ENCODE results near the gene MOB3B.

The MOB3B gene

GRCh38 chr9:27436234-27436633 is 93.4 kb downstream of the MOB3B start:
- intact Hi-C loops (cut with DNase I; ENCODE audit: low total_unique reads): no loop called here
- Histone ChIP-seq H3K27ac (no peak overlapping the region), H3K4me1 (peaks cover 0 to 40% (median 15%) of the 10 kb centered on the region in 4 donors), H3K36me3 (no peaks in the 10 kb centered on the region), H3K27me3 (no peaks in the 10 kb centered on the region), H3K9me3 (no peaks in the 10 kb centered on the region), H3K4me3 (no peak overlapping the region)
- TF ChIP-seq, protein P1, sequence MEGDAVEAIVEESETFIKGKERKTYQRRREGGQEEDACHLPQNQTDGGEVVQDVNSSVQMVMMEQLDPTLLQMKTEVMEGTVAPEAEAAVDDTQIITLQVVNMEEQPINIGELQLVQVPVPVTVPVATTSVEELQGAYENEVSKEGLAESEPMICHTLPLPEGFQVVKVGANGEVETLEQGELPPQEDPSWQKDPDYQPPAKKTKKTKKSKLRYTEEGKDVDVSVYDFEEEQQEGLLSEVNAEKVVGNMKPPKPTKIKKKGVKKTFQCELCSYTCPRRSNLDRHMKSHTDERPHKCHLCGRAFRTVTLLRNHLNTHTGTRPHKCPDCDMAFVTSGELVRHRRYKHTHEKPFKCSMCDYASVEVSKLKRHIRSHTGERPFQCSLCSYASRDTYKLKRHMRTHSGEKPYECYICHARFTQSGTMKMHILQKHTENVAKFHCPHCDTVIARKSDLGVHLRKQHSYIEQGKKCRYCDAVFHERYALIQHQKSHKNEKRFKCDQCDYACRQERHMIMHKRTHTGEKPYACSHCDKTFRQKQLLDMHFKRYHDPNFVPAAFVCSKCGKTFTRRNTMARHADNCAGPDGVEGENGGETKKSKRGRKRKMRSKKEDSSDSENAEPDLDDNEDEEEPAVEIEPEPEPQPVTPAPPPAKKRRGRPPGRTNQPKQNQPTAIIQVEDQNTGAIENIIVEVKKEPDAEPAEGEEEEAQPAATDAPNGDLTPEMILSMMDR (IDR thresholded peaks at IDR 0.05): no peak
- DNase-seq: no peak

DNA sequence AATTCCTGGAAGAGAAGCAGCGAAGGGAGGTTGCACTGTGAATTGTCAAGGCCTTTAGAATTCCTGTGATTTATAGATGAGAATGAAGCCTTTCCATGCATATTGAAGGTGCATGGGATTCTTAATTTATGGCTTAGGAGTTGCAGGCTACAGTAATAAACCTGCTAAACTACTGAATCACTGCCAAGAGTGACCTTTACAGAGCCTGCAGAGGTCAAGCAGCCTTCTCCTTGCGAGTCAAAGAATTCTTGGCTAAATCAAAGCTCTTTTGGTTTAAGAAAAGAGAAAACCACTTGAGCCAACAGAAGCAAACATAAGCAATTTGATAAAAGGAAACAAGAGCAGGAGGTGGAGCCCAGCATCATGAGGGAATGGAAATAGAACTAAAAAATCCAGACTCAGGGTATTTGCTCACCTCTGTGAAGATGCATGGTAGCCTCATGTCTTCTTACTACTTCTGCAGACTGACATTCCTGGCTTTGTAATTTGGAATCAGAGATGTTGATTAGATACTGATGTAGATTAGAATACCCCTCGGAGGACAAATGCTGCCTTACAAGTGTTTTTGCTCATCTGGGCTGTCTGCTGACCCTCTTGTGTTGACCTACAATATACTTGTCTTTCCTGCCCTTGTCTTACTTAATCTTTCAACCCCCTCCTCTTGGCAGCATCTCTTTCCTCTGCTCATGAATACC is 95.8 kb downstream of the MOB3B start:
- Histone ChIP-seq H3K27me3 (no peaks in the 10 kb centered on the region), H3K9me3 (no peaks in the 10 kb centered on the region), H3K4me3 (no peak overlapping the region), H3K27ac (peak overlapping the region in 1 of 2 donors; percentile 9), H3K4me1 (peaks cover 0 to 41% (median 15%) of the 10 kb centered on the region in 4 donors), H3K36me3 (no peaks in the 10 kb centered on the region)
- DNase-seq: no peak
- TF ChIP-seq, protein P1 (IDR thresholded peaks at IDR 0.05): no peak
- intact Hi-C loops (cut with DNase I; ENCODE audit: low total_unique reads): no loop called here

DNA sequence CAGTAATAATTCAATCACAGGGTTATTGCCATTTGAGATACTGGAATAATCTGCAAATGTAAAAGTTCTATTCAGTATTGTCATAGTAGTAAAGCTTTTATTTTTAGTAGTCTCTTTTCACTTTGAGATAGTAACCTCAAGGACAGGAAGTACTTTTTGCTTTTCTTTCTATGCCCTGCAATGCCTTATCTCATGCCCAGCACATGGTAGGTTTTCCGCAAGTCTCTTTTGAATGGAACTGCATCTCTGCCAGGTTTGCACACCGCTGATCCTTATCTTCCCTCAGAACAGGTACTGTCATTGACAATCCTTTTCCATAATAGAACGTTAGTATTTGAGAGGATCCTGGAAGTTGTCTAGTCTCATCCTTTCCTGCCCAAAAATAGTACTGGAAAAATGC is 97.3 kb downstream of the MOB3B start:
- H3K27ac ChIP-seq: no peak overlapping the region
- H3K9me3 ChIP-seq: no peaks in the 10 kb centered on the region
- no peaks in the 10 kb centered on the region for H3K36me3 ChIP-seq
- TF ChIP-seq, protein P1 (IDR thresholded peaks at IDR 0.05): no peak
- H3K4me1 ChIP-seq: peaks cover 0 to 41% (median 12%) of the 10 kb centered on the region in 4 donors
- intact Hi-C loops (cut with DNase I; ENCODE audit: low total_unique reads): no loop called here
- no peak for DNase-seq
- H3K27me3 ChIP-seq: no peaks in the 10 kb centered on the region
- H3K4me3 ChIP-seq: no peak overlapping the region

GRCh38 chr9:27431543-27432147 is 98.0 kb downstream of the MOB3B start:
- DNase-seq: no peak
- Histone ChIP-seq H3K27me3 (no peaks in the 10 kb centered on the region), H3K4me1 (peaks cover 0 to 41% (median 14%) of the 10 kb centered on the region in 4 donors), H3K9me3 (no peaks in the 10 kb centered on the region), H3K36me3 (no peaks in the 10 kb centered on the region), H3K27ac (peak overlapping the region in 1 of 2 donors; percentile 0), H3K4me3 (no peak overlapping the region)
- TF ChIP-seq, protein P1 (IDR thresholded peaks at IDR 0.05): no peak
- intact Hi-C loops (cut with DNase I; ENCODE audit: low total_unique reads): no loop called here

- no peak for DNase-seq
- TF ChIP-seq, protein P1 (IDR thresholded peaks at IDR 0.05): no peak
- H3K4me1 ChIP-seq: peaks cover 0 to 41% (median 18%) of the 10 kb centered on the region in 4 donors
- intact Hi-C loops (cut with DNase I; ENCODE audit: low total_unique reads): no loop called here
- no peaks in the 10 kb centered on the region for H3K36me3 ChIP-seq
- peak overlapping the region in 1 of 2 donors; percentile 0 for H3K27ac ChIP-seq
- H3K4me3 ChIP-seq: no peak overlapping the region
- H3K27me3 ChIP-seq: no peaks in the 10 kb centered on the region
- no peaks in the 10 kb centered on the region for H3K9me3 ChIP-seq
Measured at GRCh38 chr9:27430750-27431535, 98.7 kb downstream of the MOB3B start.
